COR-L47 (cell line): ENCODE results near the gene SIK2.

Experiments
- DNase-seq: peaks from one replicate; lab custom pipeline; 2025; lab: John Stamatoyannopoulos, UW

The SIK2 gene

DNA sequence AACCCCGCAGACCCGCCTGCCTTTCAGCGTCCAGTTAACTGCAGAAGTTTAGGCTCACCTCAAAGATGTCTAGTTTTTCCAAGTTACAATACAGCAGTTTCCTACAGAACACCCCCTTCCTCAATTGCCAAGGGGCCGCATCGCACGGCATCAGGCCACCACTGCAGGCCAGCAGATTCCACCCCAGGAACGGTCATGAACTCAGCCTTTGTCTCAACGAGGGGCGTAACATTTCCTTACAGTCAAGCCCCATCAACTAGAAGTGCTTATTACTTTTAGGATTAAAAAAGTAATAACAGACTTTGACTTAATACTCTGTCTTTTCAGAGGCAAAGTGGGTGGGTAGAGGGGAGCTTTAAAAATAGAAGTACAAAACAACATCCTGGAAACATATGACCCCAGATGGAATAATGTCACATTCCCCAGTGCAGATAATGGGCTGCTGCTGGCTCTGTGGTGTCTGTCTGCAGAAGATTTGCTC, 127.6 kb downstream of the SIK2 start:
- DNase-seq, result no peak

GRCh38 chr11:111730871-111731591, 128.8 kb downstream of the SIK2 start:
- no peak for DNase-seq

- DNase-seq, result no peak
Measured at GRCh38 chr11:111731821-111732220, 129.6 kb downstream of the SIK2 start.

DNA sequence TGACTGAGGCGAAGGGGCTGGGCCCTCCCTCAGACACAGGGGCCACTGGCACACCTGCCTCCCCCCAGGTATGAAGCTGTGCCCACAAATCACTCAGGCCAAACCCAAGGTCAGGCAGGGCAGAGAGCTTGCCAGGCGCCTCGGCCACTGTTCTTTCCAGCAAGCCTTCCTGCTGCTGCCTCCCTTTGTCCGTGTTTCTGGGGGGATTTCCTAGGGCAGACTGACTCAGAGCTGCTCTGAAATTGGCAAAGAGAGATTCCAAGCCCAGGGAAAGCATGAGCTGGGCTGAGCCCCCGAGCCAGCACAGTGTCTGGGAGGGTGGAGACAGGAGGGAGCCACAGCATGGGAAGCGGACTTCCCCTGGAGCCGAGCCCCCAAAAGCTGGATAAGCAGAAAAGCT, 130.8 kb downstream of the SIK2 start:
- DNase-seq, result no peak

DNA sequence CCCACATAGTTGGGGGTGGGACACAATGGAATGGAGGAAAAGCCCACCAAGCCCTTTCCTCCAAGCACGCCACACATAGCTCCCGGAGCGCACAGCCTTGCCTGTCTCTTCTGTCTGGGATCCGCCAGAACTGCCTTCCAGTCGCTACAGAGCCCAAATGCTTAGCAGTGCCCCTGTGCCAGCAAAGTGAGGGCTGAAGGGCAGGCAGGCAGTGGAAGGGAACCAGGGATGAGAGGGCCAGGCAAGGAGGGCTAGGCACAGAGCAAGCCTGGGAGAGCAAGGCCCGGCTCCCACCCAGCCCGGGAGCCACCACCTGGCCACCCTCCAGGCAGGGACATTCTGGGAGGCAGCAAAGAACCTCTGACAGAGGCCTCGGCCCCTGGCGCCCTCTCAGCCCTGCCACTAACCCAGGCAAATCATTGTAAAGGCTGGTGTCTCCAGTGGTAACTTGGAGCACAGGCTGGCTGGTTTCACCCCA, 131.4 kb downstream of the SIK2 start:
- DNase-seq, result no peak

DNA sequence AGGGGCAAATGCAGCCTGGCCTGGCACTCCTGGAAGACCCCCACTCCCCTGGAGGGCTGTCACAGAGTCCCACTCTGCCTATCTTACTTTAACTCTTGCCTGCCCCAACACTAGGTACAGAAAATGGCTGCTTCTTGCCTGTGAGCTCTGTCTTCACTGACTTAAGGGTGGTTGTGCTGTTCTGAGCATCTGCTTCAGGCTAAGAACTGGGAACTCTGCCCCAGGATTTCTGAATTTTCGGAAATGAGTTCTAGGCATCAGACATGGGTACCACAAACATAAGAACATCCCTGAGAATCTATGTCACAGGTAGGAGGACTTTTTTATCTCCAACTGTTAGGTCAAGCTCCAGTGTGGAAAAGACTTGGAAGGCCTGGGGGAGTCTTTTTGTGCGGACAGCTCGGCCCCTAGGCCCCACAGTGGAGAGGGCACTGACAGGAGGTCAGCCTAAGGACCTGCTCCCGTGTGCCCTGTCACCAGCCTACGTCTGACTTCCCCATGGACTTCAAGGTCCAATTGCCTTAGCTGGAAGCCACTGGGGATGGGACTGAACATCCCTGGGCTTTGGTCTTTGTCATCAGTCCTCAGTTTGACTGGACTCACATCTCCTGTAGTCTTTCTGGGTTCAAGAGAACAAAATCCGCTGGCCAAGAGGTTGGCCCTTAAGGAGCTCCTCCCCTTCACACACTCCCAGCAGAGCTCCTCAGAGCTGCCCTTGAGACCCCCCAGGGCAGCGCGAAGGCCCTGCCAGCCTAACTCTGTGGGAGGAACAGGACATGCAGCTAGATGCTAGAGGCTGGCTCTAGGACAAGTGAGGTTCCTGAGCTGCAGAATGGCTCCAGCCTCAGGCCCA, 132.1 kb downstream of the SIK2 start:
- DNase-seq, result no peak

- no peak for DNase-seq
Measured at GRCh38 chr11:111734954-111735261, 132.7 kb downstream of the SIK2 start.

GRCh38 chr11:111735262-111736116, 133.2 kb downstream of the SIK2 start:
- peak; percentile 64 for DNase-seq

DNA sequence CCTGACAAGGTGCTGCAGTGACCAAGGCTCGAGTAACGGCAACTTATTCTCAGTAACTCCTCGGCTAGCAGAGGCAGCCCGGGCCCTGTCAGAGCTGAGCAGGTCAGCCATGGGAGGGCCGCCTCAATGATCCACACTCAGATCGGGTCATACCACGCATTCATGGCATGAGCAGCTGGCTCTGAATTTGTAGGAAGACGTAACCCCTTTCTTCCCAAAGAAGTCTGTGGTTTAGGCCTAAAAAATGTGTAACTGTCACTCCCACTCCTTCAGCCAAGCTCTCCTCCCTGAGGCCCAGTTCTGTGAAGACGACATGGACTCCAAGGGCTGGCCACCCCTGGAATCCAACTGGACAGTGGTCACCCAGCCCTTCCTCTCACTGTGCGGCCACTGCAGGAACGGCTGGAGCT, 133.9 kb downstream of the SIK2 start:
- no peak for DNase-seq

GRCh38 chr11:111736621-111737443, 134.6 kb downstream of the SIK2 start:
- DNase-seq, result no peak

DNA sequence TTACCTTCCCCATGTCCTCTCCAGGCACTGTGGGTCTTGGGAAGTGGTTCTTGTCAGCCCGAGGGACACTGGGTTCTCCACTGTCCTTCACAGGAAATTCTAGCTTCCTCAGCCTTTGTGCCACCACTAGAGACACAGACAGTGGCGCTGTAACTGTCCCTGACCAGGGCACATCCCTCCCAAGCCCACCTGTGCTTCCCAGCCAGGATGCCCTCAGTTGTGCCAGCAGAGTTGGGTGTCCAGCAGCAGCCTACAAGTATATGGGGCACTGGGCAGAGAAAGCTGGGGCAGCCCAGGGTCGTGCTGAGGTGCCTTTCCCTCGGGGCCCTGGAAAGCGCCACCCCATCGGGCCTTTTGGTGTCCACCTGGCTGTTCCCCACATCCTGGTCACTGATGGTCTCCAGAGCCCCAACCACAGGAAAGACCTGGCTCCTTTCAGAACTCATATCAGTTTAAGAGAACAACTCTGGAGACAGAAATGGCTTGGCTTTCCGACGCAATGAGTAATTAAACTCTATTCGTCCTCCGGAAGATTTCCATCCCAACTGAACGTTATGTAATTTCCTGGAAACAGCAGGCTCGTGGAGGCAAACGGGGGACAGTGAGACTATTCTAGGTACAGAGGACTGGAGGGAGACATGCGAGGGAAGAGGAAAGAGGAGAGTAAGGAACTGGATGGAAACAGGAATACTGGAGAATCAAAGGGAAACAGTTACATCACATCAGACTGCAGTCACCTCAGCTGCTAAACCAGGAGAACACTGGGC, 135.4 kb downstream of the SIK2 start:
- DNase-seq, result no peak

DNA sequence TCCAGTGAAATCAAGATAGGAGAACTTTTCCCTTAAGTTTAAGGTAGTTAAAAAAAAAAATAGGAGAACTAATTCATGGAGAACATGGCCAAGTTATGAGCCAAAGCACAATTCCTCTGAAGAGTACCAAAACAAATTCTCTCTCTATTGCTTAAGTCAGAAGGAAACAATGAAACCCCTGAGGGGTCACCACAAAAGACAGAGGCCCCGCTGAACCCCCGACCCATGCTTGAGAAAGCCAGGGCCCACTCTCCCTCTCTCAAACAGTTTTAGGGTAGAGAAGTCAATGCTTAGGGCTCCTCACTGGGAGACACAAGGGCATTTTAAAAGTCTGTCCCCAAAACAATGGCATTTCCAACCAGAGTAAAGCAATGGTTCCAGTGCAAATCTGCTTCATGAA, 137.1 kb downstream of the SIK2 start:
- no peak for DNase-seq

- DNase-seq, result no peak
Measured at GRCh38 chr11:111741751-111742150, 139.5 kb downstream of the SIK2 start.

DNA sequence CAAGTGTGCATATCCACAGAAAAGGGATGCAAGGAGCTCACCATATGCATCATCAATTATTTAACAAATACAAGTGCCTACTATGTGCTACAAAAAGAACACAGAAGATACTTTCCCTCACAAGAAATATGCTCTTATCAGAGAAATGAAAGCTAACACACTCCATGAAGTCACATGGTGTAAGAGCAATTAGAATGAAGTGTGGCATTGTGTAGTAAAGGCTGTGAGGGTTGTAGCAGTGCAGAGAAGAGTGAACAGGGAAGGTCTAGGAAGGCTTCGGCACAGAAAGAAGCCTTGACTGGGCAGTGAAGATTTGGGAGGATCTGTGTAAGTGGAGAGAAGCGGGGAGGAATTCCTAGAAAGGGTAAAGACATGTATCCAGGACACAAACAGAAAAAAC, 141.5 kb downstream of the SIK2 start:
- DNase-seq, result no peak

GRCh38 chr11:111745719-111746504, 143.7 kb downstream of the SIK2 start:
- DNase-seq, result no peak

- no peak for DNase-seq
Measured at GRCh38 chr11:111748035-111748804, 146.0 kb downstream of the SIK2 start.

DNA sequence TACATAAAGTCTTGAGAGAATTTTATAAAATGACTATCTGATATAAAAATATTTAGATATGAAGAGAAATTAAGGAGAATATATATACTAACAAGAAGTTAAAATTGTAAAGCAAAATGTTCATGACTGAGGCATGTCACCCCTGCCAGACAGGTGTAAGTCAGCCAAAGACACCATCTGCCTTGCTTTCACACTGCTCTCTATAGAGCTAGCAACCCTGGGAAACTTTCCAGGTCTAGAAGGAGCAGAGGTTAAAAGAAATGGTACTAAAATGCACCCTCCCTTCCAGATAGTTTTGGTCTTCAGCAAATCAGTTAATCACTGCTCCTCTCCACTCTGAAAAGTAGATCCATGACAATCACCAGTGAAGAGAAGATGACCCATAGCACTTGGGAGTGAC, 147.4 kb downstream of the SIK2 start:
- no peak for DNase-seq

- DNase-seq, result no peak
Measured at GRCh38 chr11:111756097-111756496, 153.8 kb downstream of the SIK2 start.

DNA sequence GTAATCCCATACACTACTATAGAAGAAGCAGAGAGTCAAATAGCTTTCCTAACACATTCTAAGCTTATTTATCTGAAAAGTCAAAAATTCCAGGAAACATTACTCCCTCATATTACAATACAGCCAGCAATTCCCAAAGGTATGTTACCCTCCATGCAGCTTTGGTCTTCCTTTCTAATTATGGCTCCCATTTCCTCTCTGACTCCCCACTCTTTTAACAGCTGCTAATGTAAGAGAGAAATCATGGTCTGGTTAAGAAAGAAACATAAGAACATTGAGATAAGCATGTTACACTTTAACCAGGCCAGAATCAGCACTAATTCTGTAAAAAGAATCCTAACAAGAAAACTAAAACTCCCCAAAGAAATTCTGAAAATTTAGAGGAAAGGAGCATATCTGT, 157.1 kb downstream of the SIK2 start:
- DNase-seq, result no peak
